ENCODE measurements around the gene SCN4B. TPM values are rescaled to one million over a fixed set of nuclear protein-coding genes. Genes with fewer than 3 reads are reported as not detected.

Gene SCN4B
- total RNA-seq, 1 experiment from 2014 or later = 1.6 TPM

DNA sequence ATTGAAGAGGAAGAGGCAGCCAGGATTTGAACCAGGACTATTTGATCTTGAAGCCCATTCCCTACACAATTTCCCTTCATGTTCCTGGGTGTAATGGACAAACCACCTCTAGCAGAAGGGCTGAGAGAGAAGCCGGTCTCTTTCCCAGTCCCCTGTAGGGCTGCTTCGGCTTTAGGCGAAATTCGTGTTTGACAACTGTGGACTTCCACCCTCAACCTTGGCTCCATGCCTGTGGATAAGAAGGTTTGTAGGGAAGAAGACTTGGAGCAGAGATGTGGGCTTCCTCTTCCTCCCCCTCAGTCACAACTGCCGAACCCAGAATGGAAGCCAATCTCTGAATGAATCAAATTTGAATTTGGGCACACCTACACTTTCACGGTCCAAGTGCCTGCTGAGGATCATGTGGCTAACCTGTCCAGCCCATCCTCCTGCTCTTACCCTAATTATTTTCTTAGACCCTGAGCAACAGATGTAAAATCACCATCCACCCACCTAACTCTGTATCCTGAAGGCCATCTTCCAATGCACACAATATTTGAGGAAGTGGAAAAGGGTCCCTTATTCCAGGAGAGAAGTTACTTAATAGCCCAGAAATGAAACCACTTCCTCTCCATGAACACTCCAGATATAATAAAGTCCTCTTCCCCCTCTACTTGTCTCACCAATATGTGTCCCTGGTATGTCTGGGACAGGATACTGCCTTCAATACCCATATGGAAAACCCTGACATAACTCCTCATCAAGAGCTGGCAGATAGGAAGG, 33.9 kb upstream of the SCN4B start:
- H2BK20ac ChIP-seq (ENCODE audit: low read depth, low read length, poor library complexity, severe bottlenecking) = peak overlapping the region; percentile 32
- H4K91ac ChIP-seq (ENCODE audit: insufficient read length, low read depth, low read length) = no peak overlapping the region
- no peak overlapping the region for H3K4me2 ChIP-seq (ENCODE audit: insufficient read depth, insufficient read length, low read length)
- H2BK15ac ChIP-seq (ENCODE audit: low read depth, low read length) = no peak overlapping the region
- no peaks in the 10 kb centered on the region for H3K79me2 ChIP-seq (ENCODE audit: insufficient read depth, low read length)
- no peaks in the 10 kb centered on the region for H3K27me3 ChIP-seq (ENCODE audit: insufficient read depth, low read length)
- no peak overlapping the region for H3K27ac ChIP-seq (ENCODE audit: insufficient read length, low read depth, low read length)
- no peak overlapping the region for H2BK12ac ChIP-seq (ENCODE audit: insufficient read length, low read depth, low read length)
- WGBS (ENCODE audit: extremely low coverage, insufficient read length, low lambda C conversion rate) = no CpG with 5 or more reads among the region's 6 CpGs
- Mint-ChIP-seq H3K36me3 (ENCODE audit: insufficient read depth in 1 of 3, low read depth in 3 of 3) (peaks cover 0 to 7% (median 4%) of the 10 kb centered on the region in 3 experiments; a peak in 4 of 7 replicates), H3K27me3 (ENCODE audit: low read depth) (peaks cover 35% of the 10 kb centered on the region), H3K9me3 (peaks cover 11 to 13% of the 10 kb centered on the region in 2 experiments), H3K27ac (no peak overlapping the region), H3K4me3 (no peak overlapping the region), H3K4me1 (peaks cover 3 to 6% of the 10 kb centered on the region in 2 experiments; a peak in 1 of 4 replicates)
- no peaks in the 10 kb centered on the region for H3K4me1 ChIP-seq (ENCODE audit: insufficient read depth, low read length)
- no peaks in the 10 kb centered on the region for H3K23me2 ChIP-seq (ENCODE audit: insufficient read length, low read depth, low read length, poor library complexity, severe bottlenecking)
- no peaks in the 10 kb centered on the region for H3K9me3 ChIP-seq (ENCODE audit: control insufficient read depth, low read depth, low read length)
- H4K20me1 ChIP-seq (ENCODE audit: control insufficient read depth, insufficient read depth, insufficient read length) = no peaks in the 10 kb centered on the region
- no peak overlapping the region for H3K23ac ChIP-seq (ENCODE audit: insufficient read length, low read depth, low read length)
- no peak overlapping the region for H3K18ac ChIP-seq (ENCODE audit: insufficient read length, low read depth, low read length)
- no peak overlapping the region for H3K4ac ChIP-seq (ENCODE audit: low read depth, low read length)
- no peak overlapping the region for H3T11ph ChIP-seq (ENCODE audit: low read length)
- no peak overlapping the region for H4K8ac ChIP-seq (replicated peaks; ENCODE audit: insufficient read length, low read depth, low read length)
- H2BK5ac ChIP-seq (ENCODE audit: insufficient read length, low read length) = no peak overlapping the region
- H3K79me1 ChIP-seq (ENCODE audit: insufficient read depth, low read depth, low read length, poor library complexity, severe bottlenecking) = no peaks in the 10 kb centered on the region
- H2BK120ac ChIP-seq (ENCODE audit: low read depth, low read length, poor library complexity, severe bottlenecking) = no peak overlapping the region
- H3K14ac ChIP-seq (ENCODE audit: insufficient read depth, low read length) = no peak overlapping the region
- no peak overlapping the region for H2AFZ ChIP-seq (ENCODE audit: low read length)
- no peak for TF ChIP-seq CTCF (conservative IDR thresholded peaks at IDR 0.05)
- H3K9ac ChIP-seq (ENCODE audit: extremely low read depth, insufficient read length, low read length) = no peak overlapping the region
- no peak for DNase-seq
- no peak overlapping the region for H2AK5ac ChIP-seq (ENCODE audit: insufficient read length, low read length)
- no peak overlapping the region for H3K56ac ChIP-seq (ENCODE audit: insufficient read length, low read depth, low read length)
- H4K5ac ChIP-seq (ENCODE audit: insufficient read length, low read depth, low read length) = no peak overlapping the region
